Measurements from ENCODE around the gene OR8D4.

DNA sequence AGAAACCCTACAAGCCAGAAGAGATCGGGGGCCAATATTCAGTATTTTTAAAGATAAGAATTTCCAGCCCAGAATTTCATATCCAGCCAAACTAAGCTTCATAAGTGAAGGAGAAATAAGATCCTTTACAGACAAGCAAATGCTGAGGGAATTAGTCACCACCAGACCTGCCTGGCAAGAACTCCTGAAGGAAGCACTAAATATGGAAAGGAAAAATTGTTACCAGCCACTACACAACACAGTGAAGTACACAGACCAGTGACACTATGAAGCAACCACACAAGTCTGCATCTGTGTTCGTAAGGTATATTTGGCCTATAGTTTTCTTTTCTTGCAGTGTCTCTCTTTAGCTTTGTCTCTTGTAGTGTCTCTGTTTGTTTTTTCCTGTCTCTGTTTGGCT lies 45.5 kb upstream of the OR8D4 start:
- TF ChIP-seq CHD2 (IDR thresholded peaks at IDR 0.05; ENCODE audit: borderline replicate concordance, low read depth, low read length), result no peak
- no peak for TF ChIP-seq ZNF622 (IDR thresholded peaks at IDR 0.05)
- TF ChIP-seq ZNF207 (IDR thresholded peaks at IDR 0.05; ENCODE audit: borderline replicate concordance), result no peak
- TF ChIP-seq, protein P1, sequence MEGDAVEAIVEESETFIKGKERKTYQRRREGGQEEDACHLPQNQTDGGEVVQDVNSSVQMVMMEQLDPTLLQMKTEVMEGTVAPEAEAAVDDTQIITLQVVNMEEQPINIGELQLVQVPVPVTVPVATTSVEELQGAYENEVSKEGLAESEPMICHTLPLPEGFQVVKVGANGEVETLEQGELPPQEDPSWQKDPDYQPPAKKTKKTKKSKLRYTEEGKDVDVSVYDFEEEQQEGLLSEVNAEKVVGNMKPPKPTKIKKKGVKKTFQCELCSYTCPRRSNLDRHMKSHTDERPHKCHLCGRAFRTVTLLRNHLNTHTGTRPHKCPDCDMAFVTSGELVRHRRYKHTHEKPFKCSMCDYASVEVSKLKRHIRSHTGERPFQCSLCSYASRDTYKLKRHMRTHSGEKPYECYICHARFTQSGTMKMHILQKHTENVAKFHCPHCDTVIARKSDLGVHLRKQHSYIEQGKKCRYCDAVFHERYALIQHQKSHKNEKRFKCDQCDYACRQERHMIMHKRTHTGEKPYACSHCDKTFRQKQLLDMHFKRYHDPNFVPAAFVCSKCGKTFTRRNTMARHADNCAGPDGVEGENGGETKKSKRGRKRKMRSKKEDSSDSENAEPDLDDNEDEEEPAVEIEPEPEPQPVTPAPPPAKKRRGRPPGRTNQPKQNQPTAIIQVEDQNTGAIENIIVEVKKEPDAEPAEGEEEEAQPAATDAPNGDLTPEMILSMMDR (IDR thresholded peaks at IDR 0.05 in 2 of 3, conservative IDR thresholded peaks at IDR 0.05 in 1 of 3; ENCODE audit: control insufficient read depth in 2 of 3, extremely low read depth in 1 of 3, insufficient read depth in 1 of 3, low read depth in 3 of 3, low read length in 3 of 3), result no peak

Measured in GM12878 (cell line).